NK-92 (cell line): ENCODE measurements around the gene SORBS1.

Source experiments
- DNase-seq: peaks from one replicate; lab custom pipeline; 2025; ENCODE audit not compliant: unreplicated experiment; lab: John Stamatoyannopoulos, UW

Gene SORBS1

DNA sequence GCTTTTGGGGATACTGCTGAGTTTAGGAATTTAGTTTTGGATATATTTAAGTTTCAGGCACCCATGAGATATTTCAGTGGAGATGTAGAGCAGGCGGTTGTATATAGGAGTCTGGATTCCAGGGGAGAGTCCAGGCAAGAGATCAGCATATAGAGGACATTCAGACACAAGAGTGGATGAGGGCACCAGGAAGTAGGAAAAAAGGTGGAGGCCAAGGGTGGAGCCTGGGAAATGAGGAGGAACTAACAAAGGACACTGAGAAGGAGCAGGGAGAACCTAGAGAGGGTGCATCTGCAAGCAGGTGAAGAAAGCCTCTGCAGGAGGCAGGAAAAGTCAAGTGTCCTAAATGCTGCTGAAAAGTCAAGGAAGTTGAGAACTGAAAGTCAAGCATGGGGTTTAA is 257.2 kb downstream of the SORBS1 start:
- no peak for DNase-seq

DNA sequence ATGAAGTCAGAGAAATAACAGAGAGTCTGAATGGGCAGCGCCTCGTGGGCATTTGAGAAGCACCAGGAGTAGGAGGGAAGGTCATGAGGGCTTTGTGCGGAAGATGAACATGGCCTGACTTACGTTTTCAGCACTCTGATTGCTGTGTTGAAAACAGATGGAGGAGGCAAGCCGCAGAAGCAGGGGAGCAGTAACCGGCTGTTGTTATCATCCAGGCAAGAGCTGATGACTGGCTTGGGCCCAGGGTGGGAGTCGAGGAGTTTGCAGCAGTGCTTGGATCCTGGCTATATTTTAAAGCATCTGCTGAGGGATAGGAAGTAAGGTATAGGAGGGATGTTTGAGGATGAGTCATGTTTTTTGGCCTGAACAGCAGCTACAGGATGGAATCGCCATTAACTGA is 257.6 kb downstream of the SORBS1 start:
- no peak for DNase-seq

DNA sequence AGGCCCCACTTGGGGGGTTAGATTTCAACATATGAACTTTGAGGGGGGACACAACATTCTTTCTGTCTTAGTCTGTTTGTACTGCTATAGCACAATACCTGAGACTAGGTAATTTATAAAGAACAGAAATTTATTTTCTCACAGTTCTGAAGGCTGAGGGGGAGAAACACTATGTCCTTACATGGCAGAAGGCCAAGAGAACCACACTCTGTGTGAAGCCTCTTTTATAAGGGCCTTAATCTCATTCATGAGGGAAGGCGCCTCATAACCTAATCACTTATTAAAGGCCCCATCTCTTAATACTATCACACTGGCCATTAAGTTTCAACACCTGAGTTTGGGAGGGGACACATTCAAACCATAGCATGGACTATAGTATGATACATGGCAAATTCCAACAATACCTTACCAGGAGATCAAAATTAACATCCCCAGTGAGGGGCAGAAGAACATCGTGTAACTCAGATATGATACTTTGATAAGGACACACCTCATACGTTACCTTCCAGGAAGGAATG is 261.1 kb downstream of the SORBS1 start:
- DNase-seq = no peak

DNA sequence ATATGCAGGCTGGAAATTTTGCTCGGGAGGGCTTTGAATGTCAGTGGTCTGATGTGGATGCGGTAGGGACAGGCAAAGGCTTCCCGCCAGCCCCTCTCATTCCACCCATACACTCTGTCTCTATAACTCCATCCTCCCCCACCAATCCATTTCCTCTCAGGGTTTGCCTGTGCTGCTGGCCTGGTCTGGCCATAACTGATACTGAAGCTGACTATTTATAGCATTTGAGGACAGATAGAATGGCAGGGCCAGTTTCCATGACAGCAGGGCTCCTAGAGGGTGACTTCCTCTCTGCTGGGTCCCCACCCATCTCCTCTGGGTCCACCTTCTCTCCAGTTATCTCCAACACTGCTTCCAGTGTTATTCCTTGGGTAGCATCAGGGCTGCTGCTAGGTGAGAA is 263.8 kb downstream of the SORBS1 start:
- no peak for DNase-seq

DNA sequence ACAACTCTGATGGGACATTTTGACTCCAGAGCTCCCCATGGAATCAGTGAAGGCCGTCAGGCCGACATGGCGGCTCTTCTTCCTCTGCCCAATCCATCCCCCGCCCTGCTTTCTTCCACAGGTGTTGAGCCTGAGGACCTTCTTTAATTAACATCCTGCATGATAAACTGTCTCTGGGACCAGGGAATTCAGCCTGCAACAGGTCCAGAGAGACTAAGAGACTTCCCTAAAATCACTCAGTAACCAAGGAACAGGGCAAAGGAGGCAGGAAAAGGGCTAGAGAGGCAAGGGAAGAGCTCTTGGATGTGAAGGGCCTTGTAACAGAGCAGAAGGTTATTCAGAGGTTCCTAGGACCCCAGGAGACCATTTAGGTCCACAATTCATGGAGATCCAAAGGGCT is 264.4 kb downstream of the SORBS1 start:
- no peak for DNase-seq

DNA sequence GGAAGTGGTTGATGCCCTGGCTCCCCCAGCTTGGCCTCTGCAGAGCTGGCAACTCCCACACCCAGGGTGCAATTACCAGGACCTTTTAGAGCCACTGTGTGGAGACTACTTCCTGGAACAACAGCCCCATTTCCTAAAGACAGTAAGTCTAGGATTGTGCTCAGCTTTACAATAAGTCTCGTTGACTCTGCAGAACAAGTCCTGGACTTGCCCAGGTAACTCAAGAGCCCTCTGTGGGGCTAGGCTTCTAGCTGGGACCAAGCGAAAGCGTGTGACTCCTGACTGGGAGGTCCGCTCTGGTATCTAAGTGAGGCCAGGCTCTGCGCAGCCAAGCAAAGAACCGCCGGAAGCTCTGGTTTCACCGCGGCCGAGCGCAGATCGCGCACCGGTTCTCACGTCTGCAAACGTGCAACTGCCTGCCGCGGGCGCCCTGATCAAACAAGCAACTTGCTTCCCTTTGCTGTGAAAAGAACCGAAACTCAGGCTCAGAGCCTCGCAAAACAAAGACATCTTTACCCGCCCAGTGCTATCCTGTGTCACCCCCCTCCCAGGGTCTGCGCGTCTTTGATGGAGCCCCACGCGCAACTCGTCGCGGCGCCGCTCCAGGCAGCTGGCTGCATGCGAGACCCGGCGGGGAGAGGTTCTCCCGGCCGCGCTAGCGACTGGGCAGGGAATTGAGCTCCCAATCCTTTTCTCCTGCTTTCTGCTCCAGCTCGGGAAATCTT is 266.0 kb downstream of the SORBS1 start:
- DNase-seq = no peak

DNA sequence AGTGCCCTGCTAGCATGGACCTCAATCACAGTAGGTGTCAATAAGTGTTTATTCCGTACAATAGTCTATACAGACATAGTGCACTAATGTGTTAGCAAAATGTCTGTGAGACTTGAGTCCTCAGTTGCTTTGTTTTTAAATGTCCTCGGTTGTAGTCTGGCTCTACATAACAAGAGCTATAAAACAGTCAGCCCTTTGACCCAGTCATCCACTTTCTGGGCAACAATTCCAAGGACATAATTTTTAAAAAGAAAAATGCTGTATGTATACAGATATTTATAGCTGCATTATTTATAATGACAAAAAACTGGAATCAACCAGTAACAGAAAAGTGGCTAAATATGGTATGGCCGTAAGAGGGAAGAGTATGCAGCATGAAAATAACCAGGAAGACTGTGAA is 267.5 kb downstream of the SORBS1 start:
- no peak for DNase-seq

DNA sequence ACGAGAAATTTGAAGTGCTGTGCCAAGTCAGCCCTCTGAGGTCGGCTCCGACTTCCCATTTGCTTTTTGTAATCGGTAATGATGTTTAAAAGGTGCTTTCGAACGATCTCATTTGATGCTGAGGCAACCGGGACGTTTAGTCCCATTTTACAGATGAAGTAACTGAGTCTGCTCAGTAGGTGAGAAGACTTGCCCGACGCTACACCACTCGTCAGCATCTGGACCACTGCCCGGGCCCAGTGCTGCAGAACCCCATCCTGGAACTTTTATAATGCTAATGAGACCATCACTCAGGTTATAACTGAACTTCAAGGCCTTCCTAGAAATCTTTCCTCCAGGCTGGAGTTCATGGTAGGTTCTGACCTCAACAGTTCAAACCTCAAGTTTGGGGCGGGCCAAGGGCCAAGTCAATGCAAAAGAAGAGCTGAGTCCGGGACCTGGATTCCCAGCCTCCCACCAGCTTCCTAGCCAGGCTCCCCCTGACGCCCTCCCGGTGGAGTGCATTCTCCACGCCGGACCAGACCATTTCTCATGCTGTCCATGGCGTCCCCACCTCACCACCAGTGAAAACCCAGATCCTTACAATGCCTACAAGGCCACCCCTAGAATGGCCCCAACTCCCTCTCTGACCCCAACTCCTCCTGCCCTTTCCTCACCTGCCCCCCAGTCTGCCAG is 269.7 kb downstream of the SORBS1 start:
- DNase-seq = no peak

DNA sequence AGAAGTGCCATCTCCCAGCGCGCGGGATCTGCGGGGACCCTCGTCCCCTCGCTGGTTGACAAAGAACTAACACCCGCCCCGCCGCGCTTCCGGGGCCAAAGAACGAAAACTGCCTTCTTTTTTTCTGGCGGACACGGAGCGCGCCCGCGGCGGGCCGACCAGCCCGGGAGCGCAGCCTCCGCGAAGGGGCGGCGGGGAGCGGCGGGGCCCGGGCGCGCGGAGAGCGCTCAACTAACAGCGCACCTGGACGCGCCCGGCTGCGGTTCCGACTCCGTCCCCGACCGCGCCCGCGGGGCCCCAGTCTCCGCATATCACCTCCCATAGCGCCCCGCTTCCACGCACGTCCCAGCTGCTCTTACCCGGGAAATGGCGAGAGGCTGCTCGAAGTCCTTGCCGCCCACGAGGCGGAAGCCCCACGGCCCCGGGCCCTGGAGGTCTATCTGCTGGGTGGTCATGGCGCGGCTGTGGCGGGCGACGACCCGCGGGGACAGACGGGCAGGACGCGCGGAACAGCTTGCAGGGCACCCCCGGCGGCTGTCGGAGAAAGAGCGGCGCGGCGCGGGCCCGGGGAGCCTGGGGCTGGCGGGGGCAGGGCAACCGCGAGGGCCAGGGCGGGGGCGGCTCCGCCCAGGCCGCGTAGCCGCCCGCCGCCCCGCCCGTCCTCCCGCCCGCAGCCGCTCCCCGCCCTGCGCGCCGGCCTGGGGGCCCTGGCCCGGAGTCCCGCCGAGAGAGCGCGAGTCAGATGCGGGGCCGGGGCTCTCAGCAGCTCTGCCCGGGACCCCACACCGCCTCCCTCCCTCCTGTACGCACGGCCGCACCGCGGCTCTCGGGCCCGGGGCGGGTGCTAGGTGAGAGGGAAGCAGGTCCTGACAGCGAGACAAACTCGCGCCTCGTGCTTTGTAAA is 270.5 kb downstream of the SORBS1 start, which contains the start of gene PDLIM1:
Gene PDLIM1, minus strand, starts transcription at position 543 of the 904 bp plus-strand sequence. Its CDS starts 88 bp downstream, at position 455.
- no peak for DNase-seq

DNA sequence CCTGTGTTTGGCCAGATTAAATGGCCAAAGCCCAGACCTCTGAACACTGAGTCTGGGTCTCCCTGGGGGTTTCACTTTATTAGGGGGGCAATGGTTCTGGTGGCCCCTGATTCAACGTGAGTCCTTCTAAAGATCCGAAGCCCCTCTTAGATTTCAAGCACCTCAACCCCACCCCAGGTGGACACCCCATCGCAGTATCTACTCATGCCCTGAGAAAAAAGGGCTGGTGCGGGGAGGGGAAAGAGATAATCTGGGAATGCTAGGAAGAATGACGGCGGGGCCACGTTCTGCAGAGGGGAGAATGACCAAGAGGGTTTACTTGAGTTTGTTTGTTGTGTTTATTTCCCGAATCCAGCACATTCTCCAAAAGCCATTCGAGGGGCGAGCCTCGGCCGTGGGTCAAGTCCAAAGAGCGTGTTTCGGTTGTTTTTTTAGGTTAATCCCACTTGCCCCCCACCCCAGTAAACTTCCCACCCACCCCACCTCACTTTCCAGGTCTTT is 271.2 kb downstream of the SORBS1 start:
- no peak for DNase-seq

DNA sequence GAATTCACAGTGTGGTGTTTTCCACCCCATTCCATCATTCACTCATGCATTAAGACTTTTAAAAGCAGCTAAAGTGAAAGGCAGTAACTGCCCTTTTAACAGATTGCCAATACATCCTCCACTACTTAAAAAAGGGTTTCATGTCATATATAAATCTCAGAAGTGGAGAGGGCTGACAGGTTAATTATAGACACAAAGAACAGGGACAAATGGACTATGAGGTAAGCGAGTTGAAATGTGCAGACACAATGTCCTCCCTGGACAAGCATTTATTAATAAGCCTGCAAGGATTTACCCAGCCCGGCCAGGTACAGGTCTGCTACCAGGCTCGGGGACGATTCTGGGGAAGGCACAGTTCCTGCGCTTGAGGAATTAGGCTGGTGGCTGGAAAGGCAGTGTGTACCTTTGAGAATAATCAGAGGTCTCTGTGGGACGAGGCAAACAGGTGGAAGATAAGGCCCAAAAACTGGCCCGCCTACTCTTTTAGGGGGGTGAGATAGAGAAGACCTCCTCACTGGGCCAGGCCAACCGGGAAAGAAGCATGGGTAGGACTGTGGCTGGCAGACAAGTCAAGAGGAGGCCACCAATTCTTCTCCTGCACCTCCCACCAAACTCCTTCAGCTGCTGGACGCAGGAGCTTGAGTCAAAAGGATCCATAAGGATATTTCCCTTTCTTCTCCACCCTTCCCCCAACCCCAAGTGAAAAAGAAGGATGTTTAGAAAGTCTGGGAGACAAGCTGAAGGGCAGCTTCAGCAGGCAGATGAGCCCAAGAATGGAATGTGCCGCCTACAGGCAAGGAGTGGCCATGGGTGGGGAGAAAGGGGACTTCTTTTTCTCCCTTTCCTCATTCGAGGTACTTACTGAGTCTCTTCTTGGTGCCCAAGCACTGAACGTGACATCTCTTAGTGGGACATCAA is 271.9 kb downstream of the SORBS1 start:
- no peak for DNase-seq

DNA sequence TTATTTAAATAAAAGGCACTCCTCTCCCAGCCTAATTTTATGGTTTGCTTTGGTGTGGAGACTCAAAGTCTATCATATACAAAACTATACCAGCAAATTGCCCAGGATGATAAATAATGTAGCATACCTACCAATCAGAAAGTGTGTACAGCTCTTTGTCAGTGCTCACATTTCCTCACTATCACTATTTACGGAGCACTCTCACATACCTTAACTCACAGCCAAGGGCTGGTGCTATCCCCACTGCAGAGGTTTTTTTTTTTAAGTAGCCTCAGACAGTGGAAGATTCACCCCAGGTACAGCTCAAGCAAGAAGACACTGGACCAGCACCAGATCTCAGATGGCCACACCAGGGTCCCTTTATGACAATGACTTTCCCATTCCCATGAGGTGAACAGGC is 272.9 kb downstream of the SORBS1 start:
- DNase-seq = no peak

DNA sequence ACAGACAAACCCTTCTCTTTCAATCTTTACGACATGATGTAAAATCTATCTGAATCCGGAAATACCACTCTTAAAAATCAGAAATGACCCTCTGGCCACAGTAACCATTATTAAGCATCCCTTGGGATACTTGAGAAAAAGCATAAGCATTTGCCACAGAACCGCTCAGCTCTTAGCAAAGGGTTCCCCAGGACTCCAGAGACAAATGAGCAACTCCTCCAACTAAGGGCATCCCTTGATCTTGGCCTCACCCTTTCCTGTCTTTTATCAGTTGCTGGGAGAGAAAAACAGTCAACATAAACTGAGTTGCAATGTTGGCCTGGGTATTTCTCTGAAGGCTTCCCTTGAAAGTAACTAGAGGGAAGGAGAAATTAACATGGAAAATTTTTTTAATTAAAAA is 273.9 kb downstream of the SORBS1 start:
- DNase-seq = no peak

DNA sequence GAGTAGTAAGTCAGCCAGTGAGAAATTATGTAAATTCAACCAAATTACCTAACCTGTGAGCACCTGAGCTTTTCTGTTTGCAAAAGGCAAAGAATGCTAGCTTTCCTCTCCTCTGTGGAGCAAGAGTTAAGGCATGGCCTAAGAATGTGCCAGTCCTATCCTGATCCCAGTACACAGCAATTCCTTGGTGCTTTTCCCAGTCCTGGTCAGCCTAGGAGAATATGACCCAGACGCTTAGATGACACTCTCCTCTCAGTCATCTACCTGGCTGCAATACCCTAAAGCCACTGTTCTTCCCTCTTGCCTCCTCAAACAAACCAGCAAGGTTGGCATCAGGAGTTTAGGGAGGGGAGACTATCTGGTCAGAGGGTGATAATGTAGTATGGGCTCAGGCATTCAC is 274.5 kb downstream of the SORBS1 start:
- DNase-seq = no peak

DNA sequence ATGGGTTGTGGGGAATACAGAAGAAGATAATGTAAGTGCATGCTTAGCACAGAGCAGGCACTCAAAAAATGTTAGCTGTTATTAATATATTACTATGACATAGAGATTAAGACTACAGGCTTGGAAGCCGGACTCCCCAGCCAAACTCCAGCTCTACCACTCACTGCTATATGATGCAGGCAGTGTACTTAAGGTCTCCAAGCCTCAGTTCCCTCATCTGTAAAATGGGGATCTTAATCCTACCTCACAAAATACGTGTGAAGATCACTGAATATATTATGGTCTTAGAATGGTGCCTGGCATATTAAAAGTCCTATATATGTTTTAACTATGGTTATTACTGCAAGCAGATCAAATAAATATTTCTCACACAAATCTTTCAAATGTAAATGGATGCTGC is 275.6 kb downstream of the SORBS1 start:
- no peak for DNase-seq

DNA sequence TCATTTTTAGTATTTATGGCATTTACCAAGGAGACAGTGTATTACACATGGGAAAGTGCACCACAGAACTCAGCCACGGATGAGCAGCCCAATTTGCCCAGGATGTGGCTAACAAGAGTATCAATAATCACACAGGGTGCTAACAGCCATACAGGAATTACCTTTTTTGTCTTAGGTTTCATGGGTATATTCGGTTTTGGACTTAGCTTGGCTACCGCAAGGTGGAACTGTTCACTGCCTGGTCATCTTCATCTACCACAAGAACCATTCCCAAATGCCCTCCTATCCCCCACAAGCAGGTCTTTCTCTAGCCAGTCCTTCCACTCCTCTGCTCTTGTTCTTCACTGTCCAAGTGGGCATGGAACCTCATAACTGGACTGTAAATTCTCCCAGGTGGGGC is 276.4 kb downstream of the SORBS1 start:
- DNase-seq = no peak

DNA sequence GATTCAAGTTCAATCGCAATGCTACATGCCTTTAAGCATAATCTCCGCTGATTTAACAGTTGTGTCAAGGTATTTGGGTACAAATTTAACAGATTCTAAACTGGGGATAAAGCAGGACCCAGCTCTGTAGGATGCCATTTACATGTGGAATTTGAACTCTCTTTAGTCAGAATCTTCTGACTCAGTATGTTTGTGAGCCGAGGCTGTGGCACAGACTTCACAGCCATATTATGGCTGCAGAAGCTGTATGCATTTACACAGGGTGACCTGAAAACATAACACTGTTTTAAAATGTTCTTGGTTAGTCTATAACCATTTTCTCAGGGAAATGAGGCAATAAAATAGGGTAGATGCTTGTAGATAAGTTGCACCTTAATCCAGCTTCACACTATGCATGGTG is 279.1 kb downstream of the SORBS1 start:
- no peak for DNase-seq

DNA sequence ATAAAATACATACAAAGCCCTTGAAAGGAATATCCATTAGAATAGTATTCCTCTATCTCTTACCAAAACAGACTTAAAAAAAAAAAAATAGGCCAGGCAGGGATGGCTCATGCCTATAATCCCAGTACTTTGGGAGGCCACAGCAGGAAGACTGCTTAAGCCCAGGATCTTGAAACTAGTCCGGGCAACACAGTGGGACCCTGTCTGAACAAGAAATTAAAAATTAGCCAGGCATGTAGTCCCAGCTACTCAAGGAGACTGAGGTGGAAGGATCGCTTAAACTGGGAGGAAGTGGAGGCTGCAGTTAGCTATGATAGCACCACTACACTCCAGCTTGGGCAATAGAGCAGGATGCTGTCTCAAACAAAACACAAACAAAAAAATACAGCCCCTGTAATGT is 280.0 kb downstream of the SORBS1 start:
- DNase-seq = no peak

DNA sequence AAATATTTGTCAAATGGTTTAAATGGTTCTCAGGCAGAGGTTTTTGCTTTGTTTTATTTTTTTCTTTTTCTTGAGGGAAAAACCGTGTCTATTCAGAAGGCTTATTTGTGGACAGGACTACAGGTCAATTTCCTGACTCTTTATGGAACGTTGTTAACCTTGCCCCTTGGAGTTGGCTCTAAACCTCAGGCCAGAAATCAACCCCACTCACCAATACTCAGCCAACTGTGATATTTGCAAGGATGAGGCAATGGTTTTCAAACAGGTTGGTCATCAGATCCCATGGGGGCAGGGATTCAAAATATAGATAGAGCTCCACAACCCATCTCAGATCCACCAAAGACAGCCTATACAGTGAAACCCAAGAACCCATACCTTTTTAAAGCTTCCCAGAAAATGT is 280.5 kb downstream of the SORBS1 start:
- DNase-seq = no peak
